ENCODE measurements around the gene ANKRD13A.

The ANKRD13A gene

GRCh38 chr12:110002676-110003515 is 3.7 kb downstream of the ANKRD13A start:
- no peak overlapping the region; the same call in 1 of the 2 replicates for H3K4me3 ChIP-seq (ENCODE audit: low read depth, low read length)

GRCh38 chr12:110004598-110004997 is 5.4 kb downstream of the ANKRD13A start:
- no peak for TF ChIP-seq CTCF (IDR thresholded peaks at IDR 0.05; ENCODE audit: insufficient read depth, low read depth, low read length, missing control alignments)
- peak overlapping the region; percentile 37; the same call in 1 of the 2 replicates for H3K4me3 ChIP-seq (ENCODE audit: low read depth, low read length)
- DNase-seq (ENCODE audit: low read depth): peak; percentile 75

More at GRCh38 chr12:110002676-110003515, 3.7 kb downstream of the ANKRD13A start:
- no peak for TF ChIP-seq CTCF (IDR thresholded peaks at IDR 0.05; ENCODE audit: insufficient read depth, low read depth, low read length, missing control alignments)
- no peak for DNase-seq (ENCODE audit: low read depth)

GRCh38 chr12:110005319-110005973 is 6.2 kb downstream of the ANKRD13A start:
- TF ChIP-seq CTCF (IDR thresholded peaks at IDR 0.05; ENCODE audit: insufficient read depth, low read depth, low read length, missing control alignments): no peak
- H3K4me3 ChIP-seq (ENCODE audit: low read depth, low read length): peak overlapping the region; percentile 37

GRCh38 chr12:110006115-110006514 is 6.9 kb downstream of the ANKRD13A start:
- no peak for DNase-seq (ENCODE audit: low read depth)
- TF ChIP-seq CTCF (IDR thresholded peaks at IDR 0.05; ENCODE audit: insufficient read depth, low read depth, low read length, missing control alignments): no peak
- no peak overlapping the region for H3K4me3 ChIP-seq (ENCODE audit: low read depth, low read length)

More at GRCh38 chr12:110005319-110005973, 6.2 kb downstream of the ANKRD13A start:
- DNase-seq (ENCODE audit: low read depth): peak; percentile 71

- TF ChIP-seq CTCF (IDR thresholded peaks at IDR 0.05; ENCODE audit: insufficient read depth, low read depth, low read length, missing control alignments): no peak
- no peak overlapping the region for H3K4me3 ChIP-seq (ENCODE audit: low read depth, low read length)
- no peak for DNase-seq (ENCODE audit: low read depth)
Observed at GRCh38 chr12:110007881-110008280, 8.7 kb downstream of the ANKRD13A start.

- H3K4me3 ChIP-seq (ENCODE audit: low read depth, low read length): peak overlapping the region; percentile 24; the same call in 1 of the 2 replicates
- DNase-seq (ENCODE audit: low read depth): peak; percentile 40
Observed at GRCh38 chr12:110008681-110009398, 9.6 kb downstream of the ANKRD13A start.
